Stimulated activated naive CD8-positive, alpha-beta T cell treated with anti-CD3 and anti-CD28 coated beads, Interleukin-15, Interleukin-2, amounts not matched to agents 100 U/mL and 50 U/mL, for 24 hours (primary cell): ENCODE measurements around the gene NRARP.
"Not testable (repeated sequence)": the region's sequence is repeated elsewhere in the genome, so short reads cannot be mapped to it uniquely, and the experiment has no call there.

Experiments
- ATAC-seq: fragments of 150-1000 bp; cut with Tn5 transposase; one replicate; pipeline ENCODE4 v1.10.0; 2021
- DNase-seq: peaks from one replicate; pipeline ENCODE4 v3.0.0; 2021

The NRARP gene

DNA sequence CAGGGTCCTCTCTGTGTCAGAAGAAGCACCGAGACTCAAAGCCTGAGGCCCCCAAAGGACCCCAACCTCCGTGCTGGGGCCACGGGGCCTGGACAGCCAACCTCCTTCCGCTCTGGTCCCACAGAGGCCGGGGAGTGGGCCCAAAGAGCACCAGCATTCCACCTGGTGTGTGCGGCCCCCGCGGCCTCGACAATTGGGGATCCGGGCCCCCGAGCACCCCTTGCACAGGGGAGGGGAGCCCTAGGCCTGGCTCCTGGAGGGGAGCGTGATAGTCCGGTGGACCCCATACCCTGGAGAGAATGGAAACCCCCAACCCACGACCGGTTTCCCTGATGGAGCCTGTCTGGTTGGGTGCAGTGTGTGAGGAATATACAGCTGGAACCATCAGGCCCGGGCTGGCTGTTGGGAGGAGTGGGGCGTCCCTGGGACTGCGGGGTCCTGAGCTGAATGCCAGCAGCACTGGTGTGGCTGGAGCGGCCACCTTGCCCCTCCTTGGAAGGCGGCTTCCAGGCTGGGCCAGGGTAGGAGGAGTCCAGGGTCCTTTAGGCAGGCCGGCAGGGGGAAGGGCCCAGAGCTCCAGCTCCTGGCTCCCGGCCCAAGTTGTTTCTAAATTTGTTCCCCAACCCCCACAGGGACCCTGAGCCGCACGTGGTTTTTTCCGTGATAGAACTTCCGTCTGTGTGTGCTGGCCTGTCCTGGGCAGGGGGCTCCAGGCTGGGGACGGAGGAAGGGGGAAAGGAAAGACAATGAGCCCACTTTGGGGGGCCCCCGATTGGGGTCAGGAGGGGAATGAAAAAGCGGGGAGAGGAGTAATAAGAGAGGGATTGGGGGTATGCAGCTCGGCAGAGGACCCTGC lies 25.4 kb downstream of the NRARP start:
- DNase-seq: no peak
- no peak for ATAC-seq

DNA sequence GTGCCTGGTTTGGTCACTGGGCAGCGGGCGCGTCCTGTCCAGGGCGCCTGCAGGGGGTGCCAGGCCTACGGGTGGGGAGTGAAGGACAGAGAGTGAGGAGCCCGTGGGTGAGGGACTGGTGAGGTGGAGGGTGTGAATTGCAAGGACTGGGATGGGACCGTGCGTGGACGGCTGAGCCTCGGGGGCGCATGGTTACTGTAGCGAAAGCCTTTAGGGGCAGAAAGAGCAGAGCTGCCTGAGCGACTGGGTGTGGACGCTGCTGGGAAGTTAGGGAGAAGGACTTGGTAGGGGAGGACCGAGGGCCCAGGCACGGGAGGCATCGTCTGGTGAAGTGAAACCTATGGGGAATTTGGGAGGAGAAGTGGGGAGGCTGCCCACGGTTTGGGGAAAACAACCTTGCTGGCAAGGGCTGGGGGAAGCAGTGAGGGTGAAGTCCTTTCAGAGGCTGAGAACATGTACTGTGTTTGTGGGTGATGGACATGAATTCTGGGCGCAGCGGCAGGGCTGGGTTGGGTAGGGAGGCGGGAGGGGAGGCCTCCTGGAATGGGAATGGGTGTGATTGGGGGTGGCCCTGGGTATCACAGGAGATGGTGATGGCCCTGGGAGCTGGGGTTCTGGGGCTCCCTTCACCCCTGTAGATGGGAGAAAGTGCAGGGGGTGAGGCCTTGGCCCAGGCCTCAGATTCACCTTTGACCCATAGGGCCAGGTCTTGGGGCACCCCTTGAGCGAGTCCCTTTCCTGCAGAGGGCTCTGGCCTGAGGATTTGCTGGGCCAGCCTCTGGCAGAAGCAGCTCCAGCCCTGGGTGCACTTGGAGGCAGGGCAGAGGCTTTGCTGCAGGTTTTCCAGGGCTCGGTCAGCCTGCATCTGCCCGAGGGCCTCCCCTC lies 26.2 kb downstream of the NRARP start:
- DNase-seq (no peak), ATAC-seq (no peak)

DNA sequence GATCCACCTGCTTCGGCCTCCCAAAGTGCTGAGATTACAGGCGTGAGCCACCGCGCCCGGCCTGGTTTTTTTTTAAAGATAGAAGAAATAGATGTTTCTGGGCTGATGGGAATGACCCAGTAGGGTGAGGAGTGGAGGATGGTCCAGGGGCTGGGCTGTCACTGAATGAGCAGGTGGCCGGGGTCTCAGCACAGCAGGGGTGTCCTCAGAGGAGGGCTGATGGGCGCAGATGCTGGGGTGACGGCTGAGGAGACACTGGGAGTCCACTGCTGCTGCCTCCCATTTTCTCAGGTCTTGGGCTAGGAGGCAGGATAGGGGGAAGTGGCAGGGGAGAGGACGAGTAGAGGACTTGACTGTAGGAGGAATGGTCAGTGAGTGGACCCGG lies 26.9 kb downstream of the NRARP start:
- DNase-seq (no peak), ATAC-seq (no peak)

DNA sequence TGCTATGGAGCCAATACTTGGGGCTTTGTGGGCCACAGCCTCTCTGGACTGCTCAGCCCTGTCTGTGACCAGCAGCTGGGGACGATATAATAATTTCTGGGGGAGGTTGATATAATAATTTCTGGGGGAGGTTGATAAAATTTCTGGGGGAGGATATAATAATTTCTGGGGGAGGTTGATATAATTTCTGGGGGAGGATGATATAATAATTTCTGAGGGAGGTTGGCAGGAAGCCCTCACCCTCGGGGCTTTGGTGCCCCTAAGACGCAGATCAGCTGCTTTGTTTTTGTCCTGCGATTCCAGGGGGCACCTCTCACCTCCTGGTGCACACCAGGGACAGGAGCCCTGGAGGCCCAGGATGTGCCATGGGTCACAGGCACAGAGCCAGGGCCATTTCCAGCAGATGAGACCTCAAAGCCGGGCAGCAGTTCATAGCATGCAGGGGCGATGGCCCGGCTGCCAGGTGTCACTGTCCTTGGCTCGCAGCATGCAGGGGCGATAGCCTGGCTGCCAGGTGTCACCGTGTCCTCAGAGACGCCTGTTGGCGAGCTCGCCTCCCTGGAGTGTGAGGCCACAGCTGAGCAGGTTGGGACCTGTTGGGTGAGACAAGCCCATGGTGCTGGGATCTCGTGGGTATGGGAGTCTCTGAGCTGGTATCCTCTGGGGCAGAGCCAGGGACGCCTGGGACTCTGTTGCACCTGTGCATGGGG lies 28.3 kb downstream of the NRARP start:
- ATAC-seq (no peak), DNase-seq (no peak)

DNA sequence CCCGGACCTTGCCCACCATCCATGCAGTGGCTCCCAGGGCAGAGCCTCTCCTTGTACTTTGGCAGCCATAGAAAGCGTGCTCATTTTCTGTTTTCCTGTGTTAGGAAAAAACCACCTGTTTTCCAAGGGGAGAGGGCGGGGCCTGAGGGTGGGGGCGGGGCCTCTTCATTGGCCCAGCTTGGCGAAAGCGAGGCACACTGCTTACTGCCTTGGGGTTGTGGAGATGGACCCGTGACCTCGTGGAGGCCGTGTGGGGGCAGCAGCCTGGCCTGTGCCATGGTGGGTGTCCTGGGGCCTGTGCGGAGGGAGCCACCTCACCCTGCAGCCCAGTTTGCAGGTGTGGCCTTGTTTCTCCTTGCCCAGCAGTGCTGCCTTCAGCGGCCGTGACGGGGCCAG lies 29.0 kb downstream of the NRARP start:
- ATAC-seq (no peak), DNase-seq (no peak)

DNA sequence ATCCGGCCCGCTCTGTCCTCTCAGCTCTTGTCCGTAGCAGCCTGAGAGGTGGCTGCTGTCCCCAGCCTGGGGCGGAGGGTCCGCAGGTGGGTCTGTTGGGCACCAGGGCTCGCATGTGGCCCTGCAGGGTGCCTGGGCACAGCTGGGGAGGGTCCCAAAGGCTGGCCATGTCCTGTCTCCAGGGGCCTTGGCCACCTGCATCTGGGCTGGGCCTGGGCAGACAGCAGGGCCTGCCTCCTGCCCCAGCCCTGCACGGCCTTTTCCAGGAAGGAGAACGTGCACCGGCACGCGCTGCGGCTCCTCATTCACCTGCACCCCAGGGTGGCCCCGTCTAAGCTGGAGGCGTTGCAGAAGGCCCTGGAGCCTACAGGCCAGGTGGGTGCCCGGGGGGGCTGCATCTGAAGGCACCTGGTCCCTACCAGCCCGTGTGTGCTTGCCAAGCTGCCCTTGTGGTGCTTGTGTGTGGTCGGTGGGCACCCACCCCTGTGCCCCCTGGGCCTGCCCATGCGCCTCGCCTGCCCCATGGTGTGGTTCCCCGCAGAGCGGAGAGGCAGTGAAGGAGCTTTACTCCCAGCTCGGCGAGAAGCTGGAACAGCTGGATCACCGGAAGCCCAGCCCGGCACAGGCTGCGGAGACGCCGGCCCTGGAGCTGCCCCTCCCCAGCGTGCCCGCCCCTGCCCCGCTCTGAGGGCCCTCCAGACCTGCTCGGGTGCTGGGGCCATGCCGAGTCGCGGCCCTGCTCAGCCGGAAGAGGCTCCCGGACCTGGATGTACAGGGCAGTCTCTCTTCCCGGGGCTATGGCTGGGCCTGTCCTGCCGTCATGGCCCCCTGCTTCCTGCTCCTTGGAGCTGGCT lies 29.6 kb downstream of the NRARP start:
- no peak for ATAC-seq
- DNase-seq: no peak

DNA sequence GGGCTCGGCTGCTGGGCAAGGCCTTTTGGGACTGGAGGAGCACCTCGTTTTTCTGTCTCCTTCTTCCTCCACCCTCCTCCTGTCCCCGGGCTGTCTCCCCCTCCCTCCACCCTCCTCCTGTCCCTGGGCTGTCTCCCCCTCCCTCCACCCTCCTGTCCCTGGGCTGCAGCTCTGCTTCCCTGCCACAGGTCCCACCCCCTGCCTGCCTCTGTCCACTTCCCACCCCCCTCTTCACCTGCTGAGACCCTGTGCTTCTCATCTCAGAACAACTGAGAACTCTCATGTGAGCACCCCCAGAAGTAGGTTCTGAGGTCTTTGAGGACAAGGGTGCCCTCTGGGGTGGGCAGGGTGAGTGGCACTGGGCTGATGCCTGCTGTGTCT lies 30.4 kb downstream of the NRARP start:
- no peak for ATAC-seq
- DNase-seq: no peak

DNA sequence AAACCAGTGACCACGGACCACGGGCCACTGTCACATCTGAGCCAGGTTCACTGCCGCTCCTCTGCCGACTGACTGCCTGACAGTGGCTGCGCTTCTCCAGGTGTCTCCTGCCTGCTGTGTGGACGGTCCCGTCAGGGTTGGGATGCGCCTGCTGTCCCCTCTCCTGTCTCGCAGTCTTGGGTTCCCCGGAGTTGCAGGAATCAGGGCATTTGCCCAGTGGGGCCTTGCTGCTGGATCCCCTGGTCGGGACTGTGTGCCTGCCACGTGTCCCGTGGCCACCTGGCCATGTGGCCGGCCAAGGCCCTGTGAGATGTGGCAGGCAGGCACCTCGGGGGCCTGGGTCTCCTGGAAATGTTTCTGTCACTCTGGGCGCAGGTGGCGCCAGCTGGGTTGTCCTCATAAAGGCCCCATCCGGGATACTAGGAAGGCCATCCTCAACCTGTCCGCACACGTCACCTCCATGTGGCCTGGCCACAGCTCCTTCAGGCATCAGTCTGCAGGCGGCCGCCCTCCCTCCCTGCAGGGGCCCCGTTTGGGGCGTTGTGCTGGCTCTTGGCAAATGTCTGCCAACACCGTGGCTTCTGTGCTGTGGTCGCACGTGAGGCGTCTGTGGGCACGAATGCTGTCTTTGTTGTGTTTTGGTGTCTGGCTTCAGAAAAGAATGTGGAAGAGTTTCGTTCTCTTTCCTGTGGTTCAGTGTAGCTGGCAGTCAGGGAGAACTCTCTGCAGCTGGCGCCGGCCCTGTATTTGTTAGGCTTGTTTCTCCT lies 31.0 kb downstream of the NRARP start:
- DNase-seq (no peak), ATAC-seq (no peak)

DNA sequence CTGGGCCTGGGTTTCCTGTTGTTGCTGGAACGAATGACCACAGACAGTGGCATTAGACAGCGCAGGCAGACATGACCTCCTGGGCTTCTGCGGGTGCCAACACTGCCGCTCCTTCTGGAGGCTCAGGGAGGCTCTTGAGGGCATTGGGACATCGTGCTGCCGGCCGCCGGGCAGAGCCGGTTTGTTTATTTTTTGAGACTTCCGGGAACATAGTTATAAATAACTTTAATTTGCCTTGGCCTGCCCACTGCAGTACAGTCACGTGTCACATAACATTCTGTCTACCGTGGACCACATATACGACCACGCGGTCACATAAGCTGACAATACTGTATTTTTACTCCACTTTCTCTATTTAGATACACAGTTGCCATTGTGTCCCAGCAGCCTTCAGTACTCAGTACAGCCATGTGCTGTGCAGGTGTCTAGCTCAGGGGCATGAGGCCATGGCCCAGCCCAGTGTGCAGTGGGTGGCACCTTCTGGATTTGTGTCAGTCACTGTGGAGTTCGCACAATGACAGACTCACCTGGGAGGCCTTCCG lies 32.8 kb downstream of the NRARP start:
- no peak for DNase-seq

DNA sequence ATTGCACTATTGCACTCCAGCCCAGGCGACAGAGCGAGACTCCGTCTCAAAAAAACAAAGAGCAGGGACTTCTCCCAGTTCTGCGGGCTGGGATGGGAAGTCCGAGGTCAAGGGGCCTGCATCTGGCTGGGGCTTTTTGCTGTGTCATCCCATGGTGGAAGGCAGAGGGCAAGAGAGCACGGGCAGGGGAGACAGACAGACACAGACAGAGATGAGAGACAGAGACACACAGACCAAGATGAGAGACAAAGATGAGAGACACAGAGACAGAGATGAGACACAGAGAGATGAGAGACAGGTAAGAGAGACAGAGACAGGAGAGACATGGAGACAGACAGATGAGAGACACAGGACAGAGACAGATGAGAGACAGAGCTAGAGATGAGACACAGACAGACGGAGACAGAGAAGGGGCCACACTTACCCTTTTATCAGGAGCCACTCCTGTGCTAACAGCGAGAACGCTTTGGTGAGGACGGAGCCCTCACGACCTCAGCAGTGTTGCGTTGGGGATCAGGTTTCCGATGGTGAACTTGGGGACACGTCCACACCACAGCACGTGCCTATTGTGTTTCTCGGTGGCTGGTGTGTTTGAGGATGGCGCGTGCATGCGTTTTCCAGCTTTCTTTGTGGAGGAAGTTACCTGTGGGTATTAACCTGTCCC lies 33.4 kb downstream of the NRARP start:
- ATAC-seq: no peak
- DNase-seq: no peak

More for the DNA sequence above, 32.8 kb downstream of the NRARP start:
- no peak for ATAC-seq

DNA sequence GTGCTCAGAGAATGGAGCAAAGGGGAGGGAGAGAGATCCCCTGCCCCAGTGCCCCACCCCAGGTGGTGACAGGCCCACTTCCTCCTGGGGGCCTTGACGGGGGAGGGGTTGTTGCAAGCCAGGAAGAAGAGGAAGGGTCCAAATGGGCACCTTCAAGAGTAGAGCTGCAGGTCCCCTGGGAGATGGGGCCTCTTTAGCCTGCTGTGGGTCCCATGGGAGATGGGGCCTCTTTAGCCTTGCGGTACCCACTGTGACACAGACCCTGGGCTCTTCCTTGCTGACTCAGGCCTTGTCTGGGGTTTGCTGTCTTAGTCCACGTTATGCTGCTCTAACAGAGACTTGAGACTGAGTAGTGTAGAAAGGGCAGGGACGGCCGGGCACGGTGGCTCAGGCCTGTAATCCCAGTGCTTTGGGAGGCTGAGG lies 34.1 kb downstream of the NRARP start:
- DNase-seq: no peak

DNA sequence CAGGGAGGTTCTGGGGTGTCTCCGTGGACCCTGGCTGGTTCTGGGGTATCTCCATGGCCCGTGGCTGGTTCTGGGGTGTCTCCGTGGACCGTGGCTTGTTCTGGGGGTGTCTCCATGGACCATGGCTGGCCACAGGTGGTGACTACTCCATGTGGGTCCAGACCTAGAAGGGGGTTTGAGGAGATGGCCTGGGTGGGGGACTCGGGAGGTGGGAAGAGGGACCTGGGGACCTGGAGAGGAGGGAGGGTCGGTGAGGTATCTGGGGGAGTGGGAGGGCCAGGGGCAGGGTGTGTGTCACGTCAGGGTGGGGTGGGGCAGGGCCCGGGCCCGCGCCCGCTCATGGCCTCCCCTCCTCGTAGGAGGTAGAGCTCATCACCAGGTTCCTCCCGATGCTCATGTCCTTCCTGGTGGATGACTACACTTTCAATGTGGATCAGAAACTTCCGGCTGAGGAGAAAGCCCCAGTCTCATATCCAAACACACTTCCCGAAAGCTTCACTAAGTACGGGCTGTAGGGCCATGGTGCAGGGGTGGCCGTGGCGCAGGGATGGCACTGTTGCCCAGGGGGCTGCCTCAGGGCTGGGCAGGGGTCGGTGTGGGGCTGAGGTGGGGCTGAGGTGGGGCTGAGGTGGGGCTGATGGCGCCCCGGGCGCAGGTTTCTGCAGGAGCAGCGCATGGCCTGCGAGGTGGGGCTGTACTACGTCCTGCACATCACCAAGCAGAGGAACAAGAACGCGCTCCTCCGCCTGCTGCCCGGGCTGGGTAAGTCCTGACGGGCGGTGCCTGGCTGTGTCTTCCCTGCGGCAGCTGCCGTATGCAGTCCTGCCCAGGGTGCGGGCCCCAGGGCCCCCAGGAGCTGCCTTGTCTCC lies 35.3 kb downstream of the NRARP start:
- no peak for DNase-seq
- ATAC-seq: no peak

More for the DNA sequence above, 34.1 kb downstream of the NRARP start:
- ATAC-seq: no peak

DNA sequence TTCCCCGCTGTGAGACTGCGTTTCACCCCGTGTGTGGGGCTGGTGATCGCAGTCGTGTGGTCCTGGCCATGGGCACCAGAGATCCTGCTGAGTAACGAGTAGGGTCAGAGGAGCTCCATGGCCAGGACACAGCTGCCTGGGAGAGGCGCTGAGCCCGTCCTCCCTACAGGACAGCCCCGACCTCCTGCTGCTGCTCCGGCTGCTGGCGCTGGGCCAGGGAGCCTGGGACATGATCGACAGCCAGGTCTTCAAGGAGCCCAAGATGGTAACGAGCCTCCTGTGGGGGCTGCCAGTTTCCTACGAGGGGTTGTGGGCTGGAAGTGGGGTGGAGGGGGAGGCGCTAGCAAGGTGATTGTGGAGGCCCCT lies 35.9 kb downstream of the NRARP start:
- DNase-seq (no peak), ATAC-seq (no peak)

DNA sequence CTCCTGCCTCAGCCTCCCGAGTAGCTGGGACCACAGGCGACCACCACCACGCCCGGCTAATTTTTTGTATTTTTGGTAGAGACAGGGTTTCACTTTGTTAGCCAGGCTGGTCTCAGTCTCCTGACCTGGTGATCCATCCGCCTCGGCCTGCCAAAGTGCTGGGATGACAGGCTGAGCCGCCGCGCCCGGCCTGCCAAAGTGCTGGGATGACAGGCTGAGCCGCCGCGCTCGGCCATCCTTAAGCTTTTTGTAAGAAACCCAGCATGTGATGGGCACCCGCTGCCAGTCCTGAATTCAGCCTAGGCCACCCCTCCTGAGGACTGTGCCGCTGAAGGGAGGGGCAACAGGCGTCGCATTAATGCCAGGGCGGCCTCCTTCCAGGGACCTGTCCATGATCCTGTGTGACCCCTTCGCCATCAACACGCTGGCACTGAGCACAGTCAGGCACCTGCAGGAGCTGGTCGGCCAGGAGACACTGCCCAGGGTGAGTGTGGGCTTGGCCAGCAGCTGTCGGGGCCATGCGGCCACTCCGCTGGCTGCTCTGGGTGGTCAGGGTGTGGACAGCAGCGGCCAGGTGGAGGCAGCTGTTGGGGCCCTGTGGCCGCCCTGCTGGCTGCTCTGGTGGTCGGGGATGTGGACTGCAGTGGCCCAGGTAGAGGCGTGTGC lies 36.4 kb downstream of the NRARP start:
- ATAC-seq: no peak
- no peak for DNase-seq

DNA sequence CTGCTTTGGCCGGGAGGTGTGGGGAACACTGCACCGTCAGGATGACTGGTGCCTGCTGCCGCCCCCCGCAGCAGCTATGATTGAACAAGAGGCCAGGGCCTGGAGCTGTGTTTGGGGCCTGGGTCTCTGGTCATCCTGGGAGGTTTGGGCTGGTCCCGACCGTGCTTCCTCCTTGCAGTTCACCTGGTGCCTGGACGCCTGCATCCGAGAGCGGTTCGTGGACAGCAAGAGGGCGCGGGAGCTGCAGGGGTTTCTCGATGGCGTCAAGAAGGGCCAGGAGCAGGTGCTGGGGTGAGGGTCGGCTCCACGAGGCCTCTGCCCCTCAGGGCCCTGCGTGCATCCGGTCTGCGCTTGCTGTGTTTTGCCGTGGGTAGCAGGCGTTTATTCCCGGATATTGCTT lies 38.0 kb downstream of the NRARP start:
- no peak for DNase-seq
- no peak for ATAC-seq

DNA sequence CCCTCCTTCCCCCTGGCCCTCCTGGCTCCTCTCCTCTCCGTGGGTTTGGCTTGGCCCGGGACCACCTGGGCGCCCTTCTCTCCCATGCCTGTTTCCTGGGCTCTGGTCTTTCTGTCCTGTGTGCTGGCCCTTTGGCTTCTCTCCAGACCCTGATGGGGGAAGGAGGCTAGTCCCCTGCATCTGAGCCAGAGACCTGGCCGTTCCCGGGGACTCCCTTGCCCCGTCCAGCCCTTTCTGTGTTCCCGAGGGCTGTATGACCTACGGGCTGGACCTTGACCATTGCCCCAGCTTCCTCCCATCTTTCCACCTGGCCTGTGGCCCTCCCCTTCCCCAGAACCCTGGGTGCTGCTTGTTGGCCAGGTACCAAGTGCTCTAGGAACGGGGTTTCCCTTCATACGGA lies 38.6 kb downstream of the NRARP start:
- DNase-seq (no peak), ATAC-seq (no peak)

DNA sequence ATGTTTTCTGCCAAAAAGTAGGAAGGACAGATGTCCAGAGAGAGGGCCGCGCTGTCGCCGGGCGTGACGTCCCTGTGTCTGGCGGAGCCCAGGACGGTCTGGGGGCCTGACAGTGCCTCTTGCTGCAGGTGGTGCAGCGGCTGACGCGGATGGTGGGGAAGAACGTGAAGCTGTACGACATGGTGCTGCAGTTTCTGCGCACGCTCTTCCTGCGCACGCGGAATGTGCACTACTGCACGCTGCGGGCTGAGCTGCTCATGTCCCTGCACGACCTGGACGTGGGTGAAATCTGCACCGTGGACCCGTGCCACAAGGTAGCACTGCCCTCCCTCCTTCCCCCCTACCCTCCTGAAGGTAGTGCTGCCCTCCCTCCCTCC lies 39.2 kb downstream of the NRARP start:
- ATAC-seq: no peak
- no peak for DNase-seq

DNA sequence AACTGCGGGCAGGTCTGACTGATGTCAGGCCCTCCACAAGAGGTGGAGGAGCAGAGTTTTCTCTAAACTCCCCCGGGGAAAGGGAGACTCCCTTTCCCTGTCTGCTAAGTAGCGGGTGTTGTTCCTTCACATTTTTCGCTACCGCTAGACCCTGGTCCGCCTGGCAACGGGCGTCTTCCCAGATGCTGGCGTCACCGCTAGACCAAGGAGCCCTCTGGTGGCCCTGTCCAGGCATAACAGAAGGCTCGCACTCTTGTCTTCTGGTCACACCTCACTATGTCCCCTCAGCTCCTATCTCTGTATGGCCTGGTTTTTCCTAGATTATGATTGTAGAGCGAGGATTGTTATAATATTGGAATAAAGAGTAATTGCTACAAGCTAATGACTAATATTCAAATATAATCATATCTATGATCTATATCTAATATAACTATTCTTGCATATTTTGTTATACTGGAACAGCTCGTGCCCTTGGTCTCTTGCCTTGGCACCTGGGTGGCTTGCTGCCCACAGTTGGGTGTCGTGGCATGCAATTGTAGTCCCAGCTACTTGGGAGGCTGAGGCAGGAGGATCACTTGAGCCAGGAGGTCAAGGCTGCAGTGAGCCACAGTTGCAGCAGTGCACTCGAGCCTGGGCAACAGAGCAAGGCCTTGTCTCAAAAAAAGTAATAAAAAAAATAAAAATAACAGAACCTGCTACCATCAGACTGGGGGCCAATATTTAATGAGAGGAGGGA lies 39.7 kb downstream of the NRARP start:
- not testable (repeated sequence) for DNase-seq, ATAC-seq
